Ovary (tissue), 9 donors: ENCODE data around the gene BRD4. TPM values are rescaled to one million over a fixed set of nuclear protein-coding genes. Genes with fewer than 3 reads are reported as not detected.

Experiments used
- DNase-seq, 5 donors: peaks; one replicate each; pipeline ENCODE4 v3.0.0-alpha.2; 2019 to 2020
- H3K27ac ChIP-seq, 2 donors: fragments of 200-600 bp; one replicate each; pipeline versions ENCODE4 v1.5.1 to v1.8.0; 2019 to 2022
- H3K27me3 ChIP-seq: fragments of 200-600 bp; one replicate; pipeline ENCODE4 v1.8.0; 2022
- H3K36me3 ChIP-seq: fragments of 200-600 bp; sonication (generic); one replicate; pipeline ENCODE4 v1.5.1; 2019
- H3K4me1 ChIP-seq: one replicate; pipeline ENCODE4 v1.8.1; 2013; ENCODE audit warnings: mild to moderate bottlenecking, moderate library complexity; ENCODE audit not compliant: insufficient read depth
- H3K4me3 ChIP-seq: fragments of 200-600 bp; sonication (generic); one replicate; pipeline ENCODE4 v1.5.1; 2017
- H3K9me3 ChIP-seq, 2 donors: fragments of 200-600 bp in 1 of 2; sonication (generic) in 1 of 2; one replicate each; pipeline versions ENCODE4 v1.5.1 to v1.8.1; 2013 to 2019; ENCODE audit warnings: mild to moderate bottlenecking in 1 of 2, moderate library complexity in 1 of 2
- CTCF ChIP-seq, 3 donors: fragments of 450-650 bp in 2 of 3; fragments of 200-600 bp in 1 of 3; IDR thresholded peaks; one replicate each; pipeline versions ENCODE4 v1.5.1 to v1.8.0; 2016 to 2022; ENCODE audit warnings: antibody characterized with exemption in 3 of 3, mild to moderate bottlenecking in 1 of 3
- EP300 ChIP-seq: sonication (generic); formaldehyde crosslinking; IDR thresholded peaks from one replicate; pipeline ENCODE4 v1.6.1; 2017; ENCODE audit warnings: antibody characterized with exemption
- POLR2A ChIP-seq: fragments of 450-650 bp; IDR thresholded peaks from one replicate; pipeline ENCODE4 v1.6.1; 2017; ENCODE audit warnings: antibody characterized with exemption, mild to moderate bottlenecking, moderate library complexity
- WGBS, 3 donors: extraction: QIAGEN DNeasy Blood & Tissue Kit in 1 of 3; methylation state at CpG; one replicate each; pipeline versions ENCODE4 v1.1.5 to v1.1.7; 2013 to 2017; 5-methylcytosine and 5-hydroxymethylcytosine counted together
- intact Hi-C, 4 donors: fragments of 100-400 bp; cut with DNase I; formaldehyde crosslinking; loops; one replicate each; pipeline versions ENCODE4 v1.11.0 to v1.15.1; 2022 to 2023
- polyA plus RNA-seq, 2 donors: library from polyadenylated mRNA; stranded (reverse); fragments of 200-250 nt in 1 of 2; fragments of 350-450 nt in 1 of 2; fragmentation: Illumina TruSeq in 1 of 2; extraction: RNeasy Lipid Tissue Mini Kit (QIAGEN cat#74804) in 1 of 2; gene quantifications; one replicate each; pipeline ENCODE4 v1.2.3, GENCODE V29; 2013 to 2014
- total RNA-seq, 7 donors: library from RNA; depleted of rRNA in 2 of 7; stranded (reverse); fragments of >200 nt in 2 of 7; fragmentation: NEBNext Ultra II Directional in 3 of 7; extraction: Animal tissue kit (Norgen Biotek cat#: 25700) in 3 of 7; gene quantifications; one replicate each; pipeline versions ENCODE4 v1.1.0 to v1.2.4, GENCODE V29; 2016 to 2023
- donor health status: DM: no; HTN: no; CAD: no; lungs with moderate emphysema.
- donor health status: DM: no; HTN: no; CAD: no.
- donor health status: Bipolar disorder and iron deficiency.
- donor health status: DM: yes; HTN: yes; CAD: no.
- donor health status: DM: no; HTN: no; CAD: no.
- donor health status: DM: yes; HTN: yes; CAD: no.

BRD4 gene
- total and polyA plus RNA-seq, 9 donors: 19.6 to 127 (median 90.4) TPM

- WGBS, 3 donors: 31 to 40% (median 36%) methylated on average over 19 of the region's 19 CpGs
- no peaks in the 10 kb centered on the region for H3K36me3 ChIP-seq
- intact Hi-C loops: no loop called here
- H3K4me3 ChIP-seq: no peak overlapping the region
- H3K27me3 ChIP-seq: no peaks in the 10 kb centered on the region
- H3K9me3 ChIP-seq: no peaks in the 10 kb centered on the region
- H3K27ac ChIP-seq: peak overlapping the region; percentile 64 to 75
- peaks cover 51% of the 10 kb centered on the region for H3K4me1 ChIP-seq
- DNase-seq: peak; percentile 72 to 84 (median 79)
- peak; percentile 38 for TF ChIP-seq EP300
- no peak for TF ChIP-seq POLR2A
- no peak for TF ChIP-seq CTCF (IDR thresholded peaks at IDR 0.05)
These were observed 83.5 kb downstream of the BRD4 start for GRCh38 chr19:15248648-15249527.

- Histone ChIP-seq H3K9me3 (no peaks in the 10 kb centered on the region), H3K4me1 (peaks cover 46% of the 10 kb centered on the region), H3K36me3 (no peaks in the 10 kb centered on the region), H3K27me3 (no peaks in the 10 kb centered on the region), H3K27ac (peak overlapping the region; percentile 64 to 75), H3K4me3 (no peak overlapping the region)
- WGBS, 3 donors: 50 to 60% (median 59%) methylated on average over 5 of the region's 5 CpGs
- intact Hi-C loops: no loop called here
- DNase-seq: no peak
- TF ChIP-seq EP300 (no peak), CTCF (IDR thresholded peaks at IDR 0.05) (no peak), POLR2A (no peak)
These were observed 84.2 kb downstream of the BRD4 start for GRCh38 chr19:15248106-15248505.

DNA sequence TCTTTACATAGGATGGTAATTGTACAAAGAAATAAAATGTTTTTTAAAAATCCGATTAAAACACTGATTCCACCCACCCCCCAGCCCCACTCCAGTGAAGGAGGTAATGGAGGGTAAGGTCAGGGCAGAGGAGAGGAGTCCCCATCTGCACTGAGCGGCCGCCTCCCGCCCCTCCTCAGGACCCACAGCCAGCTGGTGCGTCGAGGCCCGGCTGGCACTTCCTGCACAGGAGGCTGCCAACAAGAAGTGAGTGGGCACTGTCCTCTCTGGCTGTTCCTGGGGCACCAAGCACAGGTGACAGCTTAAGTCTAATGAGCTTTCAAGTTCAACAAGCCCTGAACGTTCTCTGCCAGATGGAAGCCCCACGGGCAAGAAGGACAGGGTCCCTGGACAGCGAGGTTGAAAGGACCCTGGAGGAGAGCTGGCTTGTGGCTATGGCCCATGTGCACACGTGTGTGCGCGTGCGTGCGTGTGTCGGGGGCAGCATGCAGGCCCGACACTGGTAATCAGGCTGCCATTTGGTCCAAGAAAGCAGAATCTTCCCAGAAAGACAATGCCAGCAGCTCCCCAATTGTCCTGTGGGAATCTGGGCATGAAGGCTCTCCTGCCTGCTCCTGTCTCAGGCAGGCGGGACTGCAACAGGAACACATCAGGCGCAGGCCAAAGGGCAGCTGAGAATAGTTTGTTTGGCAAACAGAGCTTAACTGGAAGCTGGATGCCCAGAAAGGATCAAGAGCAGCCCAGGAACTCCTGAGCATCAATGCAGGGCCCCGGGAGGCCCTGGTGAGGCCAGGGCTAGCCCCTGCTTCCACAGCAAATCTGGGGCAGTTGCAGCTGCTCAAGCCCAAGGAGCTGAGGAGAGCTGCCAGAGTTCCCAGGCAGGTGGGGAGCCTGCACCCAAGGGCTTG, 85.0 kb downstream of the BRD4 start:
- Histone ChIP-seq H3K4me3 (no peak overlapping the region), H3K27me3 (no peaks in the 10 kb centered on the region), H3K27ac (peak overlapping the region; percentile 62 to 63), H3K36me3 (no peaks in the 10 kb centered on the region), H3K9me3 (no peaks in the 10 kb centered on the region), H3K4me1 (peaks cover 41% of the 10 kb centered on the region)
- intact Hi-C loops: no loop called here
- no peak for TF ChIP-seq CTCF (IDR thresholded peaks at IDR 0.05)
- no peak for TF ChIP-seq EP300
- TF ChIP-seq POLR2A: no peak
- no peak for DNase-seq
- WGBS, 3 donors: 60 to 73% (median 71%) methylated on average over 19 to 20 of the region's 20 CpGs

DNA sequence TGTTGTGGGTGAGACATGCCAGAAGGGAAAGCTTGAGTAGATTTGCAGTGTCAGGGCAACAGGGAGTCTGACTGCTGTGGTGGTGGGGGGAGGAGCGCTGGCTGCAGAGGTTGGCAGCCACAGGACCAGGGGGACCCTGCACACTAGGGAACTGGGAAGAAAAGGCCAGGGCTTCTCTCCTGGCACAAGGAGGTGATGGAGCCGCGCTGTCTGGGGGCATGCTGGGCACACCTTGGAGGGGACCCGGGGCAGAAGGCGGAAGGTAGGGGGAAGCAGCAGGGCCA, 86.2 kb downstream of the BRD4 start:
- Histone ChIP-seq H3K9me3 (no peaks in the 10 kb centered on the region), H3K27ac (peak overlapping the region in 1 of 2 donors; percentile 18), H3K4me3 (no peak overlapping the region), H3K36me3 (no peaks in the 10 kb centered on the region), H3K4me1 (peaks cover 36% of the 10 kb centered on the region), H3K27me3 (no peaks in the 10 kb centered on the region)
- intact Hi-C loops: no loop called here
- DNase-seq: no peak
- 85 to 91% (median 88%) methylated on average over 5 of the region's 5 CpGs for WGBS, 3 donors
- TF ChIP-seq EP300 (no peak), POLR2A (no peak), CTCF (IDR thresholded peaks at IDR 0.05) (no peak)
